HepG2 (cell line): ENCODE data around the gene ALX4. TPM values are rescaled to one million over a fixed set of nuclear protein-coding genes. Genes with fewer than 3 reads are reported as not detected.
A peak's percentile ranks its signal among the peaks of the same experiment; 100 is the strongest.

ENCODE experiments used
- ATAC-seq: fragments of 200-7000 bp; cut with Tn5 transposase; 3 replicates; pipeline ENCODE4 v1.9.1; 2020; ENCODE audit warnings: mild to moderate bottlenecking, moderate library complexity
- BruUV-seq: library from RNA; stranded (reverse); fragments of 400-500 nt; replicated peaks from 2 replicates; lab custom pipeline; 2021; lab: Mats Ljungman, UMichigan
- CTCF ChIA-PET: fragments of 300-600 bp; formaldehyde crosslinking; extraction: SDS; loops from one replicate; lab custom pipeline; 2021; ENCODE audit warnings: low total read pairs, inconsistent platforms, low intra/inter-chr PET ratio; lab: Yijun Ruan, JAX
- POLR2A ChIA-PET: fragments of 350-600 bp; sonication (Branson Sonifier 250); formaldehyde crosslinking; loops from one replicate; lab custom pipeline; 2020; ENCODE audit warnings: antibody characterized with exemption, inconsistent platforms; lab: Yijun Ruan, JAX
- DNase-seq: peaks from one replicate; pipeline ENCODE4 v3.0.0-alpha.2; 2015; ENCODE audit warnings: low spot score
- FAIRE-seq: peaks from 3 replicates; lab custom pipeline; 2011; peaks lifted over from hg19 to GRCh38; lab: Jason Lieb, UNC
- H2AFZ ChIP-seq: one replicate; pipeline ENCODE4 v1.6.1; 2011; ENCODE audit warnings: low read length, inconsistent platforms
- H3K27ac ChIP-seq: fragments of 300-600 bp; 3 replicates; pipeline ENCODE4 v1.8.0; 2011; ENCODE audit warnings: mixed run types, mild to moderate bottlenecking, mixed read lengths, low read length, inconsistent platforms; ENCODE audit not compliant: insufficient read depth; ENCODE audit errors: extremely low read length
- H3K27me3 ChIP-seq, 2 experiments: fragments of 200-600 bp in 1 of 2; 2 replicates in 1 of 2; 3 replicates in 1 of 2; pipeline versions ENCODE4 v1.6.0 to v1.8.0; 2011; ENCODE audit warnings: low read length in 2 of 2, mild to moderate bottlenecking in 2 of 2, moderate library complexity in 2 of 2, inconsistent platforms in 1 of 2; ENCODE audit not compliant: insufficient read depth in 2 of 2, control insufficient read depth in 1 of 2
- H3K36me3 ChIP-seq, 2 experiments: fragments of 200-600 bp in 1 of 2; replicated peaks in 1 of 2; 2 replicates in 1 of 2; 3 replicates in 1 of 2; pipeline versions ENCODE4 v1.5.1 to v1.8.0; 2011; ENCODE audit warnings: low read length in 2 of 2, inconsistent platforms in 1 of 2; ENCODE audit not compliant: insufficient read depth in 2 of 2, control insufficient read depth in 1 of 2
- H3K4me1 ChIP-seq: 2 replicates; pipeline ENCODE4 v1.5.1; 2012; ENCODE audit warnings: low read length, inconsistent platforms; ENCODE audit not compliant: insufficient read depth
- H3K4me2 ChIP-seq: 2 replicates; pipeline ENCODE4 v1.6.0; 2011; ENCODE audit warnings: low read depth, low read length, inconsistent platforms
- H3K4me3 ChIP-seq, 3 experiments: fragments of 200-600 bp in 1 of 3; sonication (generic), shearing (Covaris generic) in 1 of 3; replicated peaks in 1 of 3; 2 replicates each; pipeline ENCODE4 v1.5.1; 2011 to 2016; ENCODE audit warnings: low read length in 3 of 3, inconsistent platforms in 2 of 3, low read depth in 2 of 3, mild to moderate bottlenecking in 2 of 3, control low read depth in 1 of 3, mixed read lengths in 1 of 3; ENCODE audit not compliant: insufficient read depth in 1 of 3
- H3K79me2 ChIP-seq: one replicate; pipeline ENCODE4 v1.6.1; 2011; ENCODE audit warnings: low read length, inconsistent platforms; ENCODE audit not compliant: insufficient read depth
- H3K9ac ChIP-seq: 2 replicates; pipeline ENCODE4 v1.6.0; 2011; ENCODE audit warnings: mild to moderate bottlenecking, low read depth, low read length, inconsistent platforms; ENCODE audit not compliant: insufficient read depth
- H3K9me3 ChIP-seq: 2 replicates; pipeline ENCODE4 v1.5.1; 2012; ENCODE audit warnings: mild to moderate bottlenecking, low read length
- H4K20me1 ChIP-seq: 2 replicates; pipeline ENCODE4 v1.6.0; 2011; ENCODE audit warnings: inconsistent platforms, mild to moderate bottlenecking, low read length, moderate library complexity; ENCODE audit not compliant: insufficient read depth
- AHR ChIP-seq: IDR thresholded peaks from 2 replicates; pipeline ENCODE4 v1.6.1; 2018; ENCODE audit warnings: missing genetic modification reagents, missing compliant biosample characterization
- ATF2 ChIP-seq: sonication (generic); formaldehyde crosslinking; IDR thresholded peaks from 2 replicates; pipeline ENCODE4 v1.4.0; 2020; ENCODE audit warnings: missing genetic modification reagents
- CAMTA2 ChIP-seq: sonication (generic); formaldehyde crosslinking; IDR thresholded peaks from 2 replicates; pipeline ENCODE4 v1.4.0; 2020; ENCODE audit warnings: mild to moderate bottlenecking, missing genetic modification reagents, borderline replicate concordance
- EZH2 ChIP-seq: conservative IDR thresholded peaks from 2 replicates; pipeline ENCODE4 v1.6.1; 2012; ENCODE audit warnings: mild to moderate bottlenecking, low read depth, low read length, moderate library complexity
- RORA ChIP-seq: sonication (generic); formaldehyde crosslinking; IDR thresholded peaks from 2 replicates; pipeline ENCODE4 v1.5.0; 2020; ENCODE audit warnings: mild to moderate bottlenecking, missing genetic modification reagents, moderate library complexity
- ZNF567 ChIP-seq: sonication (generic); formaldehyde crosslinking; IDR thresholded peaks from 2 replicates; pipeline ENCODE4 v1.8.1; 2023; ENCODE audit warnings: mild to moderate bottlenecking, missing genetic modification reagents, borderline replicate concordance
- ZNF629 ChIP-seq: sonication (generic); formaldehyde crosslinking; conservative IDR thresholded peaks from 2 replicates; pipeline ENCODE4 v1.5.0; 2020; ENCODE audit warnings: missing genetic modification reagents
- ZNF768 ChIP-seq: sonication (generic); formaldehyde crosslinking; IDR thresholded peaks from 2 replicates; pipeline ENCODE4 v1.4.0; 2020; ENCODE audit warnings: missing genetic modification reagents
- WGBS: methylation state at CpG from one replicate; pipeline ENCODE4 v1.1.6; 2017; ENCODE audit warnings: low lambda C conversion rate; 5-methylcytosine and 5-hydroxymethylcytosine counted together
- in situ Hi-C: cut with HindIII; loops from 2 replicates; pipeline ENCODE4 v1.10.0; 2017; ENCODE audit warnings: low pct_unique_long_range_greater_than_20kb; ENCODE audit not compliant: extremely low pct_ligation_motif_present
- intact Hi-C: fragments of 100-400 bp; cut with micrococcal nuclease; formaldehyde crosslinking; loops from one replicate; pipeline ENCODE4 v1.10.0; 2022; ENCODE audit not compliant: unreplicated experiment
- polyA plus RNA-seq, 8 experiments: library from polyadenylated mRNA; depleted of rRNA in 3 of 8; stranded (reverse) in 7 of 8; unstranded in 1 of 8; fragments of >200 nt; fragmentation: Illumina TruSeq in 4 of 8; extraction: Trizol in 4 of 8; gene quantifications; 2 replicates each; pipeline versions ENCODE4 v1.2.1 to v1.2.3, GENCODE V29; 2011 to 2016; ENCODE audit warnings: low read depth in 4 of 8, missing spikeins in 1 of 8, mixed read lengths in 1 of 8; ENCODE audit not compliant: insufficient read depth in 1 of 8
- total RNA-seq, 5 experiments: library from RNA; depleted of rRNA; stranded (reverse); fragments of >200 nt; fragmentation: Illumina TruSeq; extraction: Trizol; gene quantifications; 2 replicates each; pipeline ENCODE4 v1.2.3, GENCODE V29; 2016; ENCODE audit warnings: low read depth in 1 of 5

The ALX4 gene
- total and polyA plus RNA-seq, 2 of the 13 experiments (the other 11 are each of a cell fraction or from before 2014, with no cell fraction given) = not detected

- TF ChIP-seq RORA (no peak), ZNF768 (CRISPR knock-in tag) (peak; percentile 93), ZNF567 (CRISPR knock-in tag) (no peak), CAMTA2 (CRISPR knock-in tag) (no peak), AHR (CRISPR knock-in tag) (no peak), ZNF629 (CRISPR knock-in tag) (peak; percentile 73)
Measured at GRCh38 chr11:44311339-44312261, 1.7 kb upstream of the ALX4 start (continued).

GRCh38 chr11:44310463-44311272, 729 bp upstream of the ALX4 start:
- in situ Hi-C loops (loop anchor here (25.0 kb wide), 2 partner anchors 102 to 577 kb away; no protein-coding TSS in a partner anchor), intact Hi-C loops (no loop called here)
- Histone ChIP-seq H3K79me2 (no peaks in the 10 kb centered on the region), H3K4me3 (no peak overlapping the region), H2AFZ (no peak overlapping the region), H4K20me1 (0 out of 2 replicates have a peak, but pooled peaks cover 2% of the 10 kb centered on the region), H3K9me3 (no peaks in the 10 kb centered on the region), H3K4me2 (no peak overlapping the region), H3K36me3 (no peaks in the 10 kb centered on the region), H3K27me3 (peaks cover 14 to 87% of the 10 kb centered on the region in 2 experiments), H3K27ac (no peak overlapping the region), H3K9ac (no peak overlapping the region), H3K4me1 (peaks cover under 1% of the 10 kb centered on the region; the same call in 1 of the 2 replicates)
- no peak for TF ChIP-seq ATF2 (CRISPR knock-in tag)
- peak; percentile 77; the same call in 1 of the 2 replicates for TF ChIP-seq EZH2
- ATAC-seq (no peak), FAIRE-seq (no peak), DNase-seq (no peak)
- CTCF ChIA-PET = no interaction called here
- POLR2A ChIA-PET = no interaction called here
- 30% methylated on average over 37 of the region's 49 CpGs for WGBS
- BruUV-seq = no TSS peak
